Adrenal gland (tissue), 12 donors: ENCODE results near the gene DENND5A. TPM values are rescaled to one million over a fixed set of nuclear protein-coding genes. Genes with fewer than 3 reads are reported as not detected.

ENCODE experiments used
- DNase-seq, 7 donors: peaks; one replicate each; pipeline ENCODE4 v3.0.0-alpha.2; 2019 to 2020
- H3K27ac ChIP-seq, 5 donors: fragments of 200-600 bp; sonication (generic) in 4 of 5; 1 replicate in 3 of 5; 2 replicates in 2 of 5; pipeline versions ENCODE4 v1.5.1 to v1.8.0; 2016 to 2020; ENCODE audit warnings: mild to moderate bottlenecking in 1 of 5
- H3K27me3 ChIP-seq: fragments of 200-600 bp; 2 replicates; pipeline ENCODE4 v1.8.0; 2021
- H3K36me3 ChIP-seq, 2 donors: fragments of 200-600 bp; replicated peaks in 1 of 2; 1 replicate in 1 of 2; 2 replicates in 1 of 2; pipeline versions ENCODE4 v1.5.1 to v1.8.0; 2018 to 2022
- H3K4me1 ChIP-seq, 2 donors: fragments of 200-600 bp; replicated peaks in 1 of 2; 1 replicate in 1 of 2; 2 replicates in 1 of 2; pipeline versions ENCODE4 v1.5.1 to v1.8.0; 2018 to 2021
- H3K4me3 ChIP-seq, 4 donors: fragments of 200-600 bp; sonication (generic) in 3 of 4; one replicate each; pipeline ENCODE4 v1.5.1; 2016 to 2018
- H3K9me3 ChIP-seq, 3 donors: fragments of 200-600 bp; sonication (generic) in 1 of 3; replicated peaks in 1 of 3; 1 replicate in 2 of 3; 2 replicates in 1 of 3; pipeline versions ENCODE4 v1.5.1 to v1.8.0; 2016 to 2021
- POLR2A ChIP-seq, 2 donors: fragments of 450-650 bp; IDR thresholded peaks; one replicate each; pipeline ENCODE4 v1.6.1; 2017; ENCODE audit warnings: antibody characterized with exemption in 2 of 2, mild to moderate bottlenecking in 2 of 2, moderate library complexity in 1 of 2
- WGBS, 4 donors: extraction: QIAGEN DNeasy Blood & Tissue Kit in 2 of 4; methylation state at CpG; one replicate each; pipeline versions ENCODE4 v1.1.5 to v1.1.7; 2013 to 2017; 5-methylcytosine and 5-hydroxymethylcytosine counted together
- intact Hi-C, 2 donors: fragments of 100-400 bp; cut with DNase I; formaldehyde crosslinking; loops; one replicate each; pipeline versions ENCODE4 v1.14.1 to v1.15.0; 2022 to 2023
- microRNA-seq, 3 donors: library from miRNA; unstranded; fragments of <30 nt; microRNA quantifications; one replicate each; pipeline ENCODE4, GENCODE V29; 2017 to 2020
- polyA plus RNA-seq, 3 donors: library from polyadenylated mRNA; stranded (reverse); fragments of 200-250 nt in 2 of 3; fragments of 350-450 nt in 1 of 3; fragmentation: Illumina TruSeq in 1 of 3; extraction: RNeasy Lipid Tissue Mini Kit (QIAGEN cat#74804) in 1 of 3; gene quantifications; one replicate each; pipeline ENCODE4 v1.2.3, GENCODE V29; 2013 to 2014
- small RNA-seq, 2 donors: library from RNA; depleted of rRNA; stranded (forward); fragments of <200 nt; gene quantifications; one replicate each; pipeline ENCODE3, GENCODE V24; 2016
- total RNA-seq, 9 donors: library from RNA; depleted of rRNA in 4 of 9; stranded (reverse); fragments of >200 nt in 4 of 9; fragments of 120-200 nt in 1 of 9; fragmentation: NEBNext Ultra II Directional in 1 of 9; extraction: Animal tissue kit (Norgen Biotek cat#: 25700) in 1 of 9; gene quantifications; one replicate each; pipeline versions ENCODE4 v1.1.0 to v1.2.4, GENCODE V29; 2013 to 2023
- TF ChIP-seq, protein P1 (sequence below), 6 experiments: fragments of 450-650 bp in 4 of 6; fragments of 200-600 bp in 2 of 6; sonication (generic) in 1 of 6; IDR thresholded peaks; 1 replicate in 5 of 6; 2 replicates in 1 of 6; pipeline versions ENCODE4 v1.5.1 to v1.8.0; 2016 to 2021; ENCODE audit warnings: antibody characterized with exemption in 6 of 6, mild to moderate bottlenecking in 2 of 6, moderate library complexity in 1 of 6
- donor health status: healthy with polysubstance abuse.
- donor health status: Bipolar disorder and iron deficiency.
- donor health status: DM: yes; HTN: yes; CAD: no.
- donor health status: DM: no; HTN: no; CAD: no.
- donor health status: DM: no; HTN: no; CAD: no.
- donor health status: DM: yes; HTN: yes; CAD: no.

Gene DENND5A
- total and polyA plus RNA-seq, 12 donors = 26.8 to 75.4 (median 62.8) TPM

DNA sequence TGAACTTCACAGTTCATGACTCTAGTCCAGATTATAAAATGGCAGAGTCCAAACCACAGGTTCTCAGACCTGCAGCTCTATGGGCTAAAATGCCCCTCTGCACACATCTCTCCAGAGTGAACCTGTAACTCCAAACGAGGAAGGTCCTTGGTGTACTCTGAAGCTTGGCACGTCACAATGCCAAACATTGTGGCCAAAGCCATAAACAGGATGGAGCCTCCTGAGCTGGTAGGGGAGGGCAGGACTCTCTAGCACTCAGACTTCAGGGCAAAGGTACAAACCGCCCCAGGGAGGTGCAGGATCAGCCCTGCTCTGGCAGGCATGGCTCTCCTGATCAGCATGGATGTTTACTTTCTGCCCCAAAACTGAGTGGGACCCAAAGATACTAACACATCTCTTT, 176.1 kb downstream of the DENND5A start:
- Histone ChIP-seq H3K36me3 (no peaks in the 10 kb centered on the region), H3K4me1 (peaks cover 0 to 5% of the 10 kb centered on the region in 2 donors), H3K4me3 (no peak overlapping the region), H3K27me3 (no peaks in the 10 kb centered on the region), H3K9me3 (no peaks in the 10 kb centered on the region), H3K27ac (no peak overlapping the region)
- intact Hi-C loops = no loop called here
- no peak for DNase-seq
- 70 to 86% (median 83%) methylated on average over 3 of the region's 3 CpGs for WGBS, 4 donors
- TF ChIP-seq, protein P1, sequence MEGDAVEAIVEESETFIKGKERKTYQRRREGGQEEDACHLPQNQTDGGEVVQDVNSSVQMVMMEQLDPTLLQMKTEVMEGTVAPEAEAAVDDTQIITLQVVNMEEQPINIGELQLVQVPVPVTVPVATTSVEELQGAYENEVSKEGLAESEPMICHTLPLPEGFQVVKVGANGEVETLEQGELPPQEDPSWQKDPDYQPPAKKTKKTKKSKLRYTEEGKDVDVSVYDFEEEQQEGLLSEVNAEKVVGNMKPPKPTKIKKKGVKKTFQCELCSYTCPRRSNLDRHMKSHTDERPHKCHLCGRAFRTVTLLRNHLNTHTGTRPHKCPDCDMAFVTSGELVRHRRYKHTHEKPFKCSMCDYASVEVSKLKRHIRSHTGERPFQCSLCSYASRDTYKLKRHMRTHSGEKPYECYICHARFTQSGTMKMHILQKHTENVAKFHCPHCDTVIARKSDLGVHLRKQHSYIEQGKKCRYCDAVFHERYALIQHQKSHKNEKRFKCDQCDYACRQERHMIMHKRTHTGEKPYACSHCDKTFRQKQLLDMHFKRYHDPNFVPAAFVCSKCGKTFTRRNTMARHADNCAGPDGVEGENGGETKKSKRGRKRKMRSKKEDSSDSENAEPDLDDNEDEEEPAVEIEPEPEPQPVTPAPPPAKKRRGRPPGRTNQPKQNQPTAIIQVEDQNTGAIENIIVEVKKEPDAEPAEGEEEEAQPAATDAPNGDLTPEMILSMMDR (IDR thresholded peaks at IDR 0.05) = no peak
- TF ChIP-seq POLR2A (IDR thresholded peaks at IDR 0.05) = no peak

Small RNAs within 50 kb of the gene (microRNA-seq; reads per million reads assigned to microRNA genes)
- 0 reads per million in 3 donors for gene MIR5691

Small RNAs within 50 kb of the gene (small RNA-seq; reads per million reads assigned to genes)
- gene MIR5691 = 0 reads per million in 2 donors
- 0 reads per million in 2 donors for gene RF00017

Other genes starting within 250 kb of the DENND5A start
- gene SCUBE2, start 173.8 kb downstream of the DENND5A start, total RNA-seq = 10 to 100 TPM in 2 of 9 donors, 1 to 10 TPM in 7; 1.9 to 47.6 (median 4.9) TPM
- gene SCUBE2, start 173.8 kb downstream of the DENND5A start, polyA plus RNA-seq = 1 to 10 TPM; 2.3 to 3.8 (median 3.7) TPM
- gene TMEM41B, start 49.2 kb upstream of the DENND5A start, total RNA-seq = 10 to 100 TPM; 21.5 to 58.8 (median 30.3) TPM
- 10 to 100 TPM; 17.6 to 22.8 (median 22.2) TPM for gene TMEM41B, start 49.2 kb upstream of the DENND5A start, polyA plus RNA-seq
- gene IPO7, start 119.3 kb upstream of the DENND5A start, total RNA-seq = 100 to 1,000 TPM in 2 of 9 donors, 10 to 100 TPM in 7; 39.5 to 125 (median 78.2) TPM
- gene IPO7, start 119.3 kb upstream of the DENND5A start, polyA plus RNA-seq = 100 to 1,000 TPM in 1 of 3 donors, 10 to 100 TPM in 2; 16.5 to 132 (median 33.4) TPM
- gene ZNF143, start 195.7 kb upstream of the DENND5A start, total RNA-seq = 10 to 100 TPM in 7 of 9 donors, 1 to 10 TPM in 2; 8.3 to 29.8 (median 18.2) TPM
- 10 to 100 TPM in 1 of 3 donors, 1 to 10 TPM in 2; 6.8 to 23.1 (median 7.4) TPM for gene ZNF143, start 195.7 kb upstream of the DENND5A start, polyA plus RNA-seq